Panc1 (cell line): ENCODE results near the gene ECT2.

Source experiments
- CTCF ChIP-seq: fragments of 450-650 bp; IDR thresholded peaks from 2 replicates; pipeline ENCODE4 v1.5.1; 2017; ENCODE audit warnings: mild to moderate bottlenecking
- POLR2AphosphoS5 ChIP-seq: IDR thresholded peaks from 2 replicates; pipeline ENCODE4 v1.6.1; 2012; ENCODE audit warnings: mild to moderate bottlenecking, low read depth, low read length, moderate library complexity
- SIN3A ChIP-seq: IDR thresholded peaks from 2 replicates; pipeline ENCODE4 v1.6.1; 2012; ENCODE audit warnings: low read depth, mild to moderate bottlenecking, low read length, moderate library complexity, borderline replicate concordance; ENCODE audit not compliant: insufficient read depth
- TCF7L2 ChIP-seq: IDR thresholded peaks from 2 replicates; pipeline ENCODE4 v1.6.1; 2011; ENCODE audit warnings: mild to moderate bottlenecking, low read depth, low read length, inconsistent platforms
- TF ChIP-seq, protein P1 (sequence below), 2 experiments: IDR thresholded peaks; 2 replicates each; pipeline ENCODE4 v1.6.1; 2011 to 2012; ENCODE audit warnings: low read depth in 2 of 2, control low read depth in 1 of 2, low read length in 1 of 2, mild to moderate bottlenecking in 1 of 2, moderate library complexity in 1 of 2; ENCODE audit not compliant: insufficient read depth in 1 of 2

GRCh38 chr3:172751175-172751704 is 714 bp downstream of the ECT2 start:
- TF ChIP-seq CTCF (no peak), POLR2AphosphoS5 (no peak), SIN3A (no peak), TCF7L2 (no peak)
- TF ChIP-seq, protein P1, sequence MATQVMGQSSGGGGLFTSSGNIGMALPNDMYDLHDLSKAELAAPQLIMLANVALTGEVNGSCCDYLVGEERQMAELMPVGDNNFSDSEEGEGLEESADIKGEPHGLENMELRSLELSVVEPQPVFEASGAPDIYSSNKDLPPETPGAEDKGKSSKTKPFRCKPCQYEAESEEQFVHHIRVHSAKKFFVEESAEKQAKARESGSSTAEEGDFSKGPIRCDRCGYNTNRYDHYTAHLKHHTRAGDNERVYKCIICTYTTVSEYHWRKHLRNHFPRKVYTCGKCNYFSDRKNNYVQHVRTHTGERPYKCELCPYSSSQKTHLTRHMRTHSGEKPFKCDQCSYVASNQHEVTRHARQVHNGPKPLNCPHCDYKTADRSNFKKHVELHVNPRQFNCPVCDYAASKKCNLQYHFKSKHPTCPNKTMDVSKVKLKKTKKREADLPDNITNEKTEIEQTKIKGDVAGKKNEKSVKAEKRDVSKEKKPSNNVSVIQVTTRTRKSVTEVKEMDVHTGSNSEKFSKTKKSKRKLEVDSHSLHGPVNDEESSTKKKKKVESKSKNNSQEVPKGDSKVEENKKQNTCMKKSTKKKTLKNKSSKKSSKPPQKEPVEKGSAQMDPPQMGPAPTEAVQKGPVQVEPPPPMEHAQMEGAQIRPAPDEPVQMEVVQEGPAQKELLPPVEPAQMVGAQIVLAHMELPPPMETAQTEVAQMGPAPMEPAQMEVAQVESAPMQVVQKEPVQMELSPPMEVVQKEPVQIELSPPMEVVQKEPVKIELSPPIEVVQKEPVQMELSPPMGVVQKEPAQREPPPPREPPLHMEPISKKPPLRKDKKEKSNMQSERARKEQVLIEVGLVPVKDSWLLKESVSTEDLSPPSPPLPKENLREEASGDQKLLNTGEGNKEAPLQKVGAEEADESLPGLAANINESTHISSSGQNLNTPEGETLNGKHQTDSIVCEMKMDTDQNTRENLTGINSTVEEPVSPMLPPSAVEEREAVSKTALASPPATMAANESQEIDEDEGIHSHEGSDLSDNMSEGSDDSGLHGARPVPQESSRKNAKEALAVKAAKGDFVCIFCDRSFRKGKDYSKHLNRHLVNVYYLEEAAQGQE (IDR thresholded peaks at IDR 0.05; ENCODE audit: insufficient read depth in 1 of 2, low read depth in 2 of 2, low read length in 1 of 2), result no peak
